ENCODE measurements around the gene MCUR1. TPM values are rescaled to one million over a fixed set of nuclear protein-coding genes. Genes with fewer than 3 reads are reported as not detected.
"Not testable (repeated sequence)": the region's sequence is repeated elsewhere in the genome, so short reads cannot be mapped to it uniquely, and the experiment has no call there.

MCUR1 gene
- total and polyA plus RNA-seq, 2 donors (not counting 1 experiment from before 2014, with no cell fraction given): 4.6 to 10.6 TPM

- CTCF ChIA-PET; ATAC-seq (ENCODE audit: low read depth): not testable (repeated sequence)
These were observed 41.9 kb downstream of the MCUR1 start for GRCh38 chr6:13772358-13773030.

GRCh38 chr6:13769655-13770053, 44.7 kb downstream of the MCUR1 start:
- H3K9me3 ChIP-seq (ENCODE audit: control extremely low read depth in 1 of 3, control insufficient read depth in 2 of 3, insufficient read depth in 1 of 3, low read length in 2 of 3): peaks cover 0 to 8% (median 0%) of the 10 kb centered on the region in 3 donors
- no peaks in the 10 kb centered on the region for H4K20me1 ChIP-seq (ENCODE audit: control insufficient read depth, insufficient read depth, low read length, poor library complexity, severe bottlenecking)
- 89% methylated on average over 23 of the region's 27 CpGs for WGBS (ENCODE audit: insufficient coverage)
- CTCF ChIA-PET: interaction anchor here (1.3 kb wide), 1 partner anchor 223 kb away, joined by 3 read pairs; no protein-coding TSS in a partner anchor
- TF ChIP-seq CTCF (IDR thresholded peaks at IDR 0.05) (no peak), EZH2 (IDR thresholded peaks at IDR 0.05; ENCODE audit: borderline replicate concordance, insufficient read depth, low read depth, low read length, poor library complexity, severe bottlenecking) (no peak)
- Mint-ChIP-seq H3K9me3 (ENCODE audit: insufficient read depth) (no peaks in the 10 kb centered on the region), H3K27me3 (peaks cover 6% of the 10 kb centered on the region), H3K27ac (no peak overlapping the region), H3K4me1 (peaks cover 27% of the 10 kb centered on the region), H3K4me3 (no peak overlapping the region)
- no peak overlapping the region for H3K9ac ChIP-seq (ENCODE audit: low read length)
- no peaks in the 10 kb centered on the region for H3K79me2 ChIP-seq (ENCODE audit: control insufficient read depth, insufficient read depth, low read length)
- no peak for DNase-seq
- no peaks in the 10 kb centered on the region for H3K36me3 ChIP-seq (replicated peaks in 1 of 2; ENCODE audit: control extremely low read depth in 1 of 2, control insufficient read depth in 1 of 2, extremely low read depth in 1 of 2, insufficient read depth in 2 of 2, low read length in 1 of 2)
- no peak overlapping the region for H3K27ac ChIP-seq (ENCODE audit: low read length in 2 of 2)
- POLR2A ChIA-PET: no interaction called here
- H3K27me3 ChIP-seq (replicated peaks in 1 of 4; ENCODE audit: control extremely low read depth in 1 of 4, control insufficient read depth in 3 of 4, insufficient read depth in 4 of 4, low read length in 3 of 4): no peaks in the 10 kb centered on the region
- H3K4me1 ChIP-seq (ENCODE audit: control insufficient read depth in 2 of 2, insufficient read depth in 2 of 2, low read length in 2 of 2): peaks cover 7 to 10% of the 10 kb centered on the region in 2 donors
- no peak overlapping the region for H2AFZ ChIP-seq (ENCODE audit: insufficient read depth, low read depth, low read length, poor library complexity, severe bottlenecking)
- no peak overlapping the region for H3K4me2 ChIP-seq (replicated peaks; ENCODE audit: low read depth, low read length, poor library complexity, severe bottlenecking)
- ATAC-seq (ENCODE audit: low read depth): no peak
- intact Hi-C loops (cut with micrococcal nuclease): loop anchor here (5.0 kb wide), 1 partner anchor 57 kb away; the partner anchor contains the start of gene RANBP9
- no peak overlapping the region for H3K4me3 ChIP-seq (ENCODE audit: control extremely low read depth in 1 of 5, extremely low read depth in 1 of 5, insufficient read depth in 1 of 5, low read depth in 2 of 5, low read length in 4 of 5)

More at GRCh38 chr6:13772358-13773030, 41.9 kb downstream of the MCUR1 start:
- H3K4me1 Mint-ChIP-seq; H3K27ac ChIP-seq (ENCODE audit: low read length in 2 of 2); H4K20me1 ChIP-seq (ENCODE audit: control insufficient read depth, insufficient read depth, low read length, poor library complexity, severe bottlenecking); H3K4me1 ChIP-seq (ENCODE audit: control insufficient read depth in 2 of 2, insufficient read depth in 2 of 2, low read length in 2 of 2); H3K27ac Mint-ChIP-seq; H3K79me2 ChIP-seq (ENCODE audit: control insufficient read depth, insufficient read depth, low read length); DNase-seq; intact Hi-C loops (cut with micrococcal nuclease); H3K9me3 ChIP-seq (ENCODE audit: control extremely low read depth in 1 of 3, control insufficient read depth in 2 of 3, insufficient read depth in 1 of 3, low read length in 2 of 3); POLR2A ChIA-PET; H3K4me3 ChIP-seq (ENCODE audit: control extremely low read depth in 1 of 5, extremely low read depth in 1 of 5, insufficient read depth in 1 of 5, low read depth in 2 of 5, low read length in 4 of 5); H3K27me3 ChIP-seq (replicated peaks in 1 of 4; ENCODE audit: control extremely low read depth in 1 of 4, control insufficient read depth in 3 of 4, insufficient read depth in 4 of 4, low read length in 3 of 4); H3K4me2 ChIP-seq (replicated peaks; ENCODE audit: low read depth, low read length, poor library complexity, severe bottlenecking); H3K9me3 Mint-ChIP-seq (ENCODE audit: insufficient read depth); H3K27me3 Mint-ChIP-seq; H2AFZ ChIP-seq (ENCODE audit: insufficient read depth, low read depth, low read length, poor library complexity, severe bottlenecking); H3K36me3 ChIP-seq (replicated peaks in 1 of 2; ENCODE audit: control extremely low read depth in 1 of 2, control insufficient read depth in 1 of 2, extremely low read depth in 1 of 2, insufficient read depth in 2 of 2, low read length in 1 of 2); H3K4me3 Mint-ChIP-seq; H3K9ac ChIP-seq (ENCODE audit: low read length): not testable (repeated sequence)
- WGBS (ENCODE audit: insufficient coverage): 97% methylated on average over 33 of the region's 35 CpGs
